ENCODE data around the gene STAG3. TPM values are rescaled to one million over a fixed set of nuclear protein-coding genes. Genes with fewer than 3 reads are reported as not detected.
"Not testable (repeated sequence)": the region's sequence is repeated elsewhere in the genome, so short reads cannot be mapped to it uniquely, and the experiment has no call there.

Gene STAG3
- total RNA-seq, 1 experiment from 2014 or later: 3.1 TPM

DNA sequence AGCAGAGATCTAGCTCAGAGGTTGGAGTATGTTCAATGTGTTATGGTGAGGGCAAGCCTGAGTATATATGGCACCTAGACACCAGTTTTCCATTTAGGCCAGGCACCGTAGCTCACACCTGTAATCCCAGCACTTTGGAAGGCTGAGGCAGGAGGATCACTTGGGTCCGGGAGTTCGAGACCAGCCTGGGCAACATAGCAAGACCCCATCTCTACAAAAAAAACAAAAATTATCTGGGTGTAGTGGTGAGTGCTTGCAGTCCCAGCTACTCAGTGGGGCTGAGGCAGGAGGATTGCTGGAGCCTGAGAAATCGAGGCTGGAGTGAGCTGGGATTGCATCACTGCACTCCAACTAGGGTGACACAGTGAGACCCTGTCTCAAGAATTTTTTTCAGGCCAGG lies 85.2 kb downstream of the STAG3 start:
- H3K27ac ChIP-seq (ENCODE audit: insufficient read length, low read depth, low read length); H3K4ac ChIP-seq (ENCODE audit: low read depth, low read length); H2AK5ac ChIP-seq (ENCODE audit: insufficient read length, low read length); H3K56ac ChIP-seq (ENCODE audit: insufficient read length, low read depth, low read length); H3K23ac ChIP-seq (ENCODE audit: insufficient read length, low read depth, low read length); H3T11ph ChIP-seq (ENCODE audit: low read length); H3K23me2 ChIP-seq (ENCODE audit: insufficient read length, low read depth, low read length, poor library complexity, severe bottlenecking); H2BK15ac ChIP-seq (ENCODE audit: low read depth, low read length); H3K79me1 ChIP-seq (ENCODE audit: insufficient read depth, low read depth, low read length, poor library complexity, severe bottlenecking); H3K9me3 ChIP-seq (ENCODE audit: control insufficient read depth, low read depth, low read length); H3K4me2 ChIP-seq (ENCODE audit: insufficient read depth, insufficient read length, low read length); H3K27me3 ChIP-seq (ENCODE audit: insufficient read depth, low read length); H3K4me3 Mint-ChIP-seq; H4K91ac ChIP-seq (ENCODE audit: insufficient read length, low read depth, low read length); H2BK20ac ChIP-seq (ENCODE audit: low read depth, low read length, poor library complexity, severe bottlenecking); H3K9ac ChIP-seq (ENCODE audit: extremely low read depth, insufficient read length, low read length); H3K18ac ChIP-seq (ENCODE audit: insufficient read length, low read depth, low read length); H3K9me3 Mint-ChIP-seq; H2BK5ac ChIP-seq (ENCODE audit: insufficient read length, low read length); H3K14ac ChIP-seq (ENCODE audit: insufficient read depth, low read length); H3K4me1 ChIP-seq (ENCODE audit: insufficient read depth, low read length); H2BK120ac ChIP-seq (ENCODE audit: low read depth, low read length, poor library complexity, severe bottlenecking); H4K8ac ChIP-seq (replicated peaks; ENCODE audit: insufficient read length, low read depth, low read length); H3K27ac Mint-ChIP-seq; H2BK12ac ChIP-seq (ENCODE audit: insufficient read length, low read depth, low read length); H3K27me3 Mint-ChIP-seq (ENCODE audit: low read depth); H2AFZ ChIP-seq (ENCODE audit: low read length); H4K5ac ChIP-seq (ENCODE audit: insufficient read length, low read depth, low read length); H3K79me2 ChIP-seq (ENCODE audit: insufficient read depth, low read length); DNase-seq; H4K20me1 ChIP-seq (ENCODE audit: control insufficient read depth, insufficient read depth, insufficient read length): not testable (repeated sequence)
- WGBS (ENCODE audit: extremely low coverage, insufficient read length, low lambda C conversion rate): no CpG with 5 or more reads among the region's 4 CpGs
- H3K36me3 Mint-ChIP-seq (ENCODE audit: insufficient read depth in 1 of 3, low read depth in 3 of 3): peaks cover 5 to 11% (median 6%) of the 10 kb centered on the region in 3 experiments; a peak in 6 of 7 replicates
- H3K4me1 Mint-ChIP-seq: peaks cover 8 to 16% of the 10 kb centered on the region in 2 experiments

Small RNA genes within 50 kb of the gene (microRNA-seq; reads per million reads assigned to microRNA genes)
- gene MIR4658 (ENCODE audit: borderline microRNAs expressed): not detected

Other genes starting within 250 kb of the STAG3 start
- gene GJC3, start 248.3 kb upstream of the STAG3 start, total RNA-seq (2021): 1.4 and 2.3 TPM in 2 replicates
- 0.24 TPM in 1 of 2 replicates, not detected in the other for gene AZGP1, start 201.9 kb upstream of the STAG3 start, total RNA-seq (2021)
- 28.2 and 29.8 TPM in 2 replicates for gene ZKSCAN1, start 162.3 kb upstream of the STAG3 start, total RNA-seq (2021)
- gene ZSCAN21, start 128.1 kb upstream of the STAG3 start, total RNA-seq (2021): 23.5 and 24.3 TPM in 2 replicates
- gene ZNF3, start 96.2 kb upstream of the STAG3 start, total RNA-seq (2021): 60.4 and 62.8 TPM in 2 replicates
- 140 and 144 TPM in 2 replicates for gene COPS6, start 88.9 kb upstream of the STAG3 start, total RNA-seq (2021)
- gene MCM7, start 76.5 kb upstream of the STAG3 start, total RNA-seq (2021): 387 and 390 TPM in 2 replicates
- 18.8 and 20.2 TPM in 2 replicates for gene AP4M1, start 76.3 kb upstream of the STAG3 start, total RNA-seq (2021)
- 87.1 and 88.9 TPM in 2 replicates for gene TAF6, start 58.6 kb upstream of the STAG3 start, total RNA-seq (2021)
- 10.4 and 12.3 TPM in 2 replicates for gene CNPY4, start 58.3 kb upstream of the STAG3 start, total RNA-seq (2021)
- gene MBLAC1, start 51.0 kb upstream of the STAG3 start, total RNA-seq (2021): 1.6 and 1.9 TPM in 2 replicates
- 164 and 179 TPM in 2 replicates for gene LAMTOR4, start 29.0 kb upstream of the STAG3 start, total RNA-seq (2021)
- gene TRAPPC14, start 19.2 kb upstream of the STAG3 start, total RNA-seq (2021): 31.8 and 32.8 TPM in 2 replicates
- 6.0 and 7.0 TPM in 2 replicates for gene GAL3ST4, start 9.3 kb upstream of the STAG3 start, total RNA-seq (2021)
- 39.5 and 45.2 TPM in 2 replicates for gene GPC2, start 537 bp upstream of the STAG3 start, total RNA-seq (2021)
- 0.50 and 0.70 TPM in 2 replicates for gene PVRIG, start 42.0 kb downstream of the STAG3 start, total RNA-seq (2021)
- not detected in 2 replicates for gene SPDYE3, start 129.8 kb downstream of the STAG3 start, total RNA-seq (2021)
- gene PILRB, start 180.2 kb downstream of the STAG3 start, total RNA-seq (2021): 43.5 and 50.1 TPM in 2 replicates
- gene PILRA, start 195.6 kb downstream of the STAG3 start, total RNA-seq (2021): 3.2 and 3.3 TPM in 2 replicates

Measured in H9 (cell line).